T-cell (primary cell): ENCODE data around the gene PACSIN3. TPM values are rescaled to one million over a fixed set of nuclear protein-coding genes. Genes with fewer than 3 reads are reported as not detected.

Source experiments
- ATAC-seq, 4 experiments: fragments of 200-7000 bp in 3 of 4; fragments of 150-1000 bp in 1 of 4; cut with Tn5 transposase; replicated peaks in 1 of 4; 1 replicate in 3 of 4; 2 replicates in 1 of 4; pipeline ENCODE4 v1.10.0; 2021; ENCODE audit warnings: moderate library complexity in 3 of 4, mild to moderate bottlenecking in 2 of 4, moderate number of reproducible peaks in 1 of 4
- CTCF ChIA-PET, 2 donors: fragments of 300-600 bp; sonication (Branson Sonifier 250); formaldehyde crosslinking; loops; one replicate each; lab custom pipeline; 2022; ENCODE audit warnings: antibody characterized with exemption in 2 of 2; lab: Charles Lee
- POLR2A ChIA-PET, 2 donors: fragments of 300-600 bp; sonication (Branson Sonifier 250); formaldehyde crosslinking; loops; one replicate each; lab custom pipeline; 2022; ENCODE audit warnings: antibody characterized with exemption in 2 of 2; lab: Charles Lee
- DNase-seq, 35 experiments: peaks; one replicate each; pipeline versions ENCODE4 v3.0.0 to v3.0.0-alpha.2; 2013 to 2023
- H3K27ac ChIP-seq: one replicate; pipeline ENCODE4 v1.5.1; 2013; ENCODE audit warnings: low read length
- H3K27me3 ChIP-seq, 2 experiments: replicated peaks in 1 of 2; 1 replicate in 1 of 2; 2 replicates in 1 of 2; pipeline versions ENCODE4 v1.6.1 to v1.7.0; 2013; ENCODE audit warnings: low read length in 1 of 2, mixed read lengths in 1 of 2; ENCODE audit not compliant: control insufficient read depth in 2 of 2, insufficient read depth in 2 of 2; ENCODE audit errors: extremely low read depth in 1 of 2
- H3K36me3 ChIP-seq, 2 donors: 1 replicate in 1 of 2; 2 replicates in 1 of 2; pipeline versions ENCODE4 v1.6.1 to v1.7.0; 2013; ENCODE audit warnings: low read length in 1 of 2; ENCODE audit not compliant: control insufficient read depth in 2 of 2, insufficient read depth in 1 of 2; ENCODE audit errors: extremely low read depth in 1 of 2
- H3K4me1 ChIP-seq, 2 experiments: 1 replicate in 1 of 2; 2 replicates in 1 of 2; pipeline versions ENCODE4 v1.6.1 to v1.7.0; 2013; ENCODE audit warnings: low read length in 2 of 2, mixed read lengths in 1 of 2; ENCODE audit not compliant: insufficient read depth in 2 of 2, control insufficient read depth in 1 of 2; ENCODE audit errors: extremely low read depth in 1 of 2
- H3K4me3 ChIP-seq, 2 donors: 1 replicate in 1 of 2; 2 replicates in 1 of 2; pipeline versions ENCODE4 v1.5.1 to v1.7.0; 2013; ENCODE audit warnings: mild to moderate bottlenecking in 2 of 2, low read length in 1 of 2, moderate library complexity in 1 of 2; ENCODE audit not compliant: control insufficient read depth in 1 of 2; ENCODE audit errors: extremely low read depth in 1 of 2
- H3K9me3 ChIP-seq: 2 replicates; pipeline ENCODE4 v1.7.0; 2013
- H3K27ac Mint-ChIP-seq, 2 donors: one replicate each; pipeline ENCODE4 v1.8.0; 2020 to 2021; ENCODE audit warnings: mild to moderate bottlenecking in 2 of 2, mixed read lengths in 2 of 2
- H3K27me3 Mint-ChIP-seq, 2 donors: one replicate each; pipeline ENCODE4 v1.8.0; 2021 to 2022; ENCODE audit warnings: mixed read lengths in 2 of 2
- H3K36me3 Mint-ChIP-seq: one replicate; pipeline ENCODE4 v1.8.0; 2021; ENCODE audit warnings: mixed read lengths
- H3K4me1 Mint-ChIP-seq, 3 donors: one replicate each; pipeline ENCODE4 v1.8.0; 2020 to 2022; ENCODE audit warnings: mixed read lengths in 3 of 3, mild to moderate bottlenecking in 1 of 3
- H3K4me3 Mint-ChIP-seq, 3 donors: one replicate each; pipeline ENCODE4 v1.8.0; 2020 to 2022; ENCODE audit warnings: mild to moderate bottlenecking in 3 of 3, mixed read lengths in 3 of 3, moderate library complexity in 3 of 3
- H3K9me3 Mint-ChIP-seq, 3 donors: one replicate each; pipeline ENCODE4 v1.8.0; 2020 to 2022; ENCODE audit warnings: mixed read lengths in 3 of 3
- WGBS: methylation state at CpG from one replicate; pipeline ENCODE4 v1.1.5; 2013; ENCODE audit warnings: missing lambda C conversion rate; ENCODE audit not compliant: insufficient coverage; 5-methylcytosine and 5-hydroxymethylcytosine counted together
- total RNA-seq, 35 experiments: library from RNA in 6 of 35; stranded (reverse) in 6 of 35; fragments of 120-200 nt in 1 of 35; gene quantifications; one replicate each; pipeline versions ENCODE4 v1.2.1 to v1.2.4 and lab custom pipeline; 2013 to 2026

Gene PACSIN3
- total RNA-seq, 5 donors from 2014 or later (not counting 1 experiment from before 2014, with no cell fraction given), result 0.49 to 1.9 (median 1.4) TPM; not detected in 1

- Mint-ChIP-seq H3K9me3 (no peaks in the 10 kb centered on the region), H3K4me1 (peaks cover 11 to 20% (median 14%) of the 10 kb centered on the region in 3 donors), H3K36me3 (no peaks in the 10 kb centered on the region), H3K4me3 (no peak overlapping the region), H3K27me3 (peaks cover 5 to 22% of the 10 kb centered on the region in 2 donors), H3K27ac (no peak overlapping the region)
- Histone ChIP-seq H3K27ac (no peak overlapping the region), H3K4me1 (peaks cover 8 to 33% of the 10 kb centered on the region in 2 experiments), H3K9me3 (no peaks in the 10 kb centered on the region), H3K36me3 (no peaks in the 10 kb centered on the region), H3K4me3 (no peak overlapping the region), H3K27me3 (peaks cover 0 to 43% of the 10 kb centered on the region in 2 experiments)
- POLR2A ChIA-PET, result interaction anchor here in 1 of 2 donors (0.7 kb wide), 1 partner anchor 33 kb away, joined by 3 read pairs; no protein-coding TSS in a partner anchor
- DNase-seq (no peak), ATAC-seq (no peak)
- CTCF ChIA-PET, result interaction anchor here (0.6 to 0.8 kb wide), 4 partner anchors 16 to 602 kb away, joined by 3 to 6 read pairs (median 3); no protein-coding TSS in a partner anchor
- WGBS, result 81% methylated on average over 4 of the region's 6 CpGs
Measured at GRCh38 chr11:47181271-47181670, 5.0 kb downstream of the PACSIN3 start.

GRCh38 chr11:47180006-47180787, 6.0 kb downstream of the PACSIN3 start:
- no peak for ATAC-seq
- Mint-ChIP-seq H3K4me1 (peaks cover 20 to 31% (median 24%) of the 10 kb centered on the region in 3 donors), H3K4me3 (no peak overlapping the region), H3K36me3 (no peaks in the 10 kb centered on the region), H3K9me3 (no peaks in the 10 kb centered on the region), H3K27ac (no peak overlapping the region), H3K27me3 (peaks cover 5 to 22% of the 10 kb centered on the region in 2 donors)
- Histone ChIP-seq H3K27ac (no peak overlapping the region), H3K36me3 (peaks cover 0 to under 1% of the 10 kb centered on the region in 2 donors), H3K4me3 (no peak overlapping the region), H3K4me1 (peaks cover 14 to 36% of the 10 kb centered on the region in 2 experiments), H3K27me3 (peaks cover 0 to 36% of the 10 kb centered on the region in 2 experiments), H3K9me3 (no peaks in the 10 kb centered on the region)
- POLR2A ChIA-PET, result interaction anchor here in 1 of 2 donors (0.6 kb wide), 1 partner anchor 115 kb away, joined by 5 read pairs; no protein-coding TSS in a partner anchor
- 91% methylated on average over 32 of the region's 35 CpGs for WGBS
- DNase-seq, result no peak
- CTCF ChIA-PET, result no interaction called here

GRCh38 chr11:47179655-47179991, 6.6 kb downstream of the PACSIN3 start:
- Histone ChIP-seq H3K4me1 (peaks cover 14 to 39% of the 10 kb centered on the region in 2 experiments), H3K4me3 (no peak overlapping the region), H3K36me3 (peaks cover 0 to 6% of the 10 kb centered on the region in 2 donors), H3K27me3 (peaks cover 0 to 30% of the 10 kb centered on the region in 2 experiments), H3K9me3 (no peaks in the 10 kb centered on the region), H3K27ac (no peak overlapping the region)
- no CpG with 5 or more reads among the region's 1 CpG for WGBS
- Mint-ChIP-seq H3K27ac (peak overlapping the region; percentile 39 to 67), H3K9me3 (no peaks in the 10 kb centered on the region), H3K36me3 (no peaks in the 10 kb centered on the region), H3K27me3 (peaks cover 5 to 19% of the 10 kb centered on the region in 2 donors), H3K4me3 (no peak overlapping the region), H3K4me1 (peaks cover 25 to 34% (median 28%) of the 10 kb centered on the region in 3 donors)
- CTCF ChIA-PET, result no interaction called here
- DNase-seq, result peak in 14 of 35 experiments; percentile 12 to 58 (median 32)
- POLR2A ChIA-PET, result interaction anchor here in 1 of 2 donors (0.6 kb wide), 1 partner anchor 115 kb away, joined by 5 read pairs; no protein-coding TSS in a partner anchor
- ATAC-seq, result no peak

- Mint-ChIP-seq H3K9me3 (no peaks in the 10 kb centered on the region), H3K27me3 (peaks cover 1 to 14% of the 10 kb centered on the region in 2 donors), H3K4me3 (no peak overlapping the region), H3K36me3 (peaks cover under 1% of the 10 kb centered on the region), H3K4me1 (peaks cover 27 to 35% (median 29%) of the 10 kb centered on the region in 3 donors), H3K27ac (peak overlapping the region; percentile 80 to 100)
- DNase-seq, result no peak
- Histone ChIP-seq H3K27me3 (peaks cover 0 to 24% of the 10 kb centered on the region in 2 experiments), H3K4me3 (no peak overlapping the region), H3K9me3 (no peaks in the 10 kb centered on the region), H3K27ac (peak overlapping the region; percentile 98), H3K4me1 (peaks cover 14 to 41% of the 10 kb centered on the region in 2 experiments), H3K36me3 (peaks cover 0 to 9% of the 10 kb centered on the region in 2 donors)
- ATAC-seq, result no peak
- WGBS, result 96% methylated on average over 8 of the region's 23 CpGs
- ChIA-PET CTCF (interaction anchor here in 1 of 2 donors (0.6 to 1.8 kb wide), 4 partner anchors 8 to 80 kb away, joined by 3 to 7 read pairs (median 4); partner anchors contain the start of gene DDB2), POLR2A (interaction anchor here (0.6 to 1.2 kb wide), 2 partner anchors 35 to 587 kb away, joined by 3 to 4 read pairs; partner anchors contain the start of gene DDB2 (in 1 of the 2))
Measured at GRCh38 chr11:47178737-47179654, 7.2 kb downstream of the PACSIN3 start.

- Mint-ChIP-seq H3K27ac (peak overlapping the region; percentile 99 to 100), H3K9me3 (no peaks in the 10 kb centered on the region), H3K4me3 (no peak overlapping the region), H3K36me3 (peaks cover 4% of the 10 kb centered on the region), H3K4me1 (peaks cover 33 to 42% (median 36%) of the 10 kb centered on the region in 3 donors), H3K27me3 (peaks cover 0 to 7% of the 10 kb centered on the region in 2 donors)
- Histone ChIP-seq H3K36me3 (peaks cover 0 to 16% of the 10 kb centered on the region in 2 donors), H3K27ac (peak overlapping the region; percentile 98), H3K4me1 (peaks cover 14 to 46% of the 10 kb centered on the region in 2 experiments), H3K9me3 (no peaks in the 10 kb centered on the region), H3K4me3 (no peak overlapping the region), H3K27me3 (peaks cover 0 to 17% of the 10 kb centered on the region in 2 experiments)
- no CpG with 5 or more reads among the region's 11 CpGs for WGBS
- ChIA-PET CTCF (interaction anchor here (0.6 to 1.8 kb wide), 8 partner anchors 9 to 275 kb away, joined by 3 to 7 read pairs (median 4); partner anchors contain the start of genes DDB2 (in 1 of the 2) and PACSIN3 (in 1 of the 2)), POLR2A (interaction anchor here in 1 of 2 donors (0.6 to 1.2 kb wide), 2 partner anchors 36 to 124 kb away, joined by 4 to 6 read pairs; partner anchors contain the start of gene DDB2)
- DNase-seq, result no peak
- no peak for ATAC-seq
Measured at GRCh38 chr11:47178316-47178715, 7.9 kb downstream of the PACSIN3 start.
